Measurements from ENCODE around the gene SUN2. TPM values are rescaled to one million over a fixed set of nuclear protein-coding genes. Genes with fewer than 3 reads are reported as not detected.
A peak's percentile ranks its signal among the peaks of the same experiment; 100 is the strongest.

Gene SUN2
- polyA plus RNA-seq, 3 donors = 95.8 to 159 (median 97.8) TPM

DNA sequence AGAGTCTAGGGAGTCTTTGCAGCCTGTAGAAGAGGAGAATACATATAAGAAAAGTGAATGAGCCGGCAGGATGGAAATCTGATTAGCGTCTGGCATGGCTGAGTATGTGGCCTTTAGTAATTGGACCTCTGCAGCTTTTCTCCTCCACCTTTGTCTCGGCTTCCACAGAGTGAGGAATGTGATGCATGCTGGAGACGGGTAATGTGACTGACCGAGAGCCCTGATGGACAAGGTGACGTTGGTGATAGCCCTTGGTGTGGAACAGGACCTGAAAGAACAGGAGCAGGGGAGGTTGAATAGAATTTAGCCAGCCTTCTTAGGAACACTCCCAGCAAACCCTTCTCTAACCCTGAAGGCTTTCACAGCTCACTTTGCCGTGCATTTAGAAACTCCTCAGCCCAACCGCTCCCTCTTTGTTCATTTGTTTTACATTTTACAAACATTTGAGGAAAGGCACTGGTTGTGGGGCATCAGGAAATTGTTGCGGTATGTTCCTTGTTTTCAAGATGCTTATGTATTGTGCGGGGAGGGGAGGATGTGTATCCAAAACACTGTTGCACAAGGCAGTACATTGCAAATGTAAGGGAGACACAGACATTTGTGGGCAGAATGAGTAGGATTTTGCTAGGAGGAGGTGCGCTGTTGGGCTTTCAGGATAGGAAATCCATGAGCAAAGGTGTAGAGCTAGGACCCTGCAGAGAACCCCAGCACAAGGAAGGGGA, 43.2 kb downstream of the SUN2 start:
- TF ChIP-seq, protein P1, sequence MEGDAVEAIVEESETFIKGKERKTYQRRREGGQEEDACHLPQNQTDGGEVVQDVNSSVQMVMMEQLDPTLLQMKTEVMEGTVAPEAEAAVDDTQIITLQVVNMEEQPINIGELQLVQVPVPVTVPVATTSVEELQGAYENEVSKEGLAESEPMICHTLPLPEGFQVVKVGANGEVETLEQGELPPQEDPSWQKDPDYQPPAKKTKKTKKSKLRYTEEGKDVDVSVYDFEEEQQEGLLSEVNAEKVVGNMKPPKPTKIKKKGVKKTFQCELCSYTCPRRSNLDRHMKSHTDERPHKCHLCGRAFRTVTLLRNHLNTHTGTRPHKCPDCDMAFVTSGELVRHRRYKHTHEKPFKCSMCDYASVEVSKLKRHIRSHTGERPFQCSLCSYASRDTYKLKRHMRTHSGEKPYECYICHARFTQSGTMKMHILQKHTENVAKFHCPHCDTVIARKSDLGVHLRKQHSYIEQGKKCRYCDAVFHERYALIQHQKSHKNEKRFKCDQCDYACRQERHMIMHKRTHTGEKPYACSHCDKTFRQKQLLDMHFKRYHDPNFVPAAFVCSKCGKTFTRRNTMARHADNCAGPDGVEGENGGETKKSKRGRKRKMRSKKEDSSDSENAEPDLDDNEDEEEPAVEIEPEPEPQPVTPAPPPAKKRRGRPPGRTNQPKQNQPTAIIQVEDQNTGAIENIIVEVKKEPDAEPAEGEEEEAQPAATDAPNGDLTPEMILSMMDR (IDR thresholded peaks at IDR 0.05) = no peak
- Histone ChIP-seq H3K27ac (ENCODE audit: low read depth in 1 of 2, low read length in 2 of 2) (no peak overlapping the region), H3K27me3 (ENCODE audit: control insufficient read depth in 2 of 2, insufficient read depth in 2 of 2, low read length in 2 of 2) (no peaks in the 10 kb centered on the region), H3K36me3 (replicated peaks in 1 of 2; ENCODE audit: control insufficient read depth in 1 of 2, insufficient read depth in 2 of 2, low read length in 2 of 2) (peaks cover 23 to 62% of the 10 kb centered on the region in 2 donors), H3K9ac (ENCODE audit: insufficient read depth, low read length, poor library complexity, severe bottlenecking) (no peak overlapping the region), H3K4me2 (replicated peaks; ENCODE audit: extremely low read depth, low read length, poor library complexity, severe bottlenecking) (no peak overlapping the region), H3K9me3 (replicated peaks in 1 of 2; ENCODE audit: control insufficient read depth in 1 of 2, insufficient read depth in 1 of 2, low read length in 2 of 2) (no peaks in the 10 kb centered on the region), H3K4me1 (ENCODE audit: control insufficient read depth in 1 of 2, insufficient read depth in 2 of 2, low read length in 2 of 2) (peaks cover 18 to 31% of the 10 kb centered on the region in 2 donors), H4K20me1 (ENCODE audit: insufficient read depth, low read length) (peaks cover 100% of the 10 kb centered on the region), H3K4me3 (replicated peaks in 1 of 3; ENCODE audit: low read depth in 2 of 3, low read length in 3 of 3) (no peak overlapping the region), H3K79me2 (ENCODE audit: insufficient read depth, low read length) (peaks cover 85% of the 10 kb centered on the region), H2AFZ (ENCODE audit: insufficient read depth, low read depth, low read length, poor library complexity, severe bottlenecking) (no peak overlapping the region)
- H3K27ac Mint-ChIP-seq = peak overlapping the region in 3 of 7 donors; percentile 31 to 68 (median 36)
- no peak overlapping the region for H3K4me3 Mint-ChIP-seq
- intact Hi-C loops (cut with micrococcal nuclease) = no loop called here
- H3K4me1 Mint-ChIP-seq = peaks cover 52% of the 10 kb centered on the region
- no peaks in the 10 kb centered on the region for H3K9me3 Mint-ChIP-seq
- no peak for DNase-seq
- H3K36me3 Mint-ChIP-seq = peaks cover 57 to 73% of the 10 kb centered on the region in 2 donors
- 47% methylated on average over 3 of the region's 11 CpGs for WGBS (ENCODE audit: insufficient coverage)
- H3K27me3 Mint-ChIP-seq (ENCODE audit: low read depth in 3 of 3) = no peaks in the 10 kb centered on the region

DNA sequence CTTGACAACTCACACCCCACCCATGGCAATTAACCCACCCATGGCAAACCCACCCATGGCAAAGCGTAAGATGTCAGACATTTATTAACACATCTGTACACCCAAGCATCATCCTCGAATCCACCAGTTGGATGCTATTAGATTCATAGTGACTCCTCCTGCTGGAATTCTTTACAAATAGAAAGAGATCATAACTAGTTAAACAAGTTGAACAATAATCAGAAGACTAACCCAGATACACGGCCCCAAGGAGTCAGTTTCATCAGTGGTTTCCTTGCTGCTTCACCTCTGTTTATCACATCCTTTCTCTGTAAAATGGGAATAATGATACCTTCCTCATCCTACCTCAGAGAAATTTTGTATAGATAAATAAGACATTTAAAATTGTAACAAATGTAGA, 44.9 kb downstream of the SUN2 start:
- Histone ChIP-seq H4K20me1 (ENCODE audit: insufficient read depth, low read length) (peaks cover 95% of the 10 kb centered on the region), H3K27ac (ENCODE audit: low read depth in 1 of 2, low read length in 2 of 2) (no peak overlapping the region), H2AFZ (ENCODE audit: insufficient read depth, low read depth, low read length, poor library complexity, severe bottlenecking) (no peak overlapping the region), H3K4me2 (replicated peaks; ENCODE audit: extremely low read depth, low read length, poor library complexity, severe bottlenecking) (no peak overlapping the region), H3K79me2 (ENCODE audit: insufficient read depth, low read length) (peaks cover 100% of the 10 kb centered on the region), H3K9ac (ENCODE audit: insufficient read depth, low read length, poor library complexity, severe bottlenecking) (no peak overlapping the region), H3K4me3 (replicated peaks in 1 of 3; ENCODE audit: low read depth in 2 of 3, low read length in 3 of 3) (no peak overlapping the region), H3K36me3 (replicated peaks in 1 of 2; ENCODE audit: control insufficient read depth in 1 of 2, insufficient read depth in 2 of 2, low read length in 2 of 2) (peaks cover 6 to 44% of the 10 kb centered on the region in 2 donors), H3K4me1 (ENCODE audit: control insufficient read depth in 1 of 2, insufficient read depth in 2 of 2, low read length in 2 of 2) (peaks cover 30 to 43% of the 10 kb centered on the region in 2 donors), H3K27me3 (ENCODE audit: control insufficient read depth in 2 of 2, insufficient read depth in 2 of 2, low read length in 2 of 2) (no peaks in the 10 kb centered on the region), H3K9me3 (replicated peaks in 1 of 2; ENCODE audit: control insufficient read depth in 1 of 2, insufficient read depth in 1 of 2, low read length in 2 of 2) (no peaks in the 10 kb centered on the region)
- no peak overlapping the region for H3K27ac Mint-ChIP-seq
- peaks cover 39 to 55% of the 10 kb centered on the region in 2 donors for H3K36me3 Mint-ChIP-seq
- TF ChIP-seq, protein P1 (IDR thresholded peaks at IDR 0.05) = no peak
- no CpG with 5 or more reads among the region's 3 CpGs for WGBS (ENCODE audit: insufficient coverage)
- no peak for DNase-seq
- H3K27me3 Mint-ChIP-seq (ENCODE audit: low read depth in 3 of 3) = peaks cover 0 to 2% (median 0%) of the 10 kb centered on the region in 3 donors
- peaks cover 64% of the 10 kb centered on the region for H3K4me1 Mint-ChIP-seq
- no peak overlapping the region for H3K4me3 Mint-ChIP-seq
- H3K9me3 Mint-ChIP-seq = no peaks in the 10 kb centered on the region
- intact Hi-C loops (cut with micrococcal nuclease) = no loop called here
